CD4-positive, alpha-beta T cell treated with Interleukin-1 beta for 1 hour (primary cell): Measurements from ENCODE around the gene PPDPF.
A peak's percentile ranks its signal among the peaks of the same experiment; 100 is the strongest.
"Not testable (repeated sequence)": the region's sequence is repeated elsewhere in the genome, so short reads cannot be mapped to it uniquely, and the experiment has no call there.

Experiments
- DNase-seq, 2 donors: peaks; one replicate each; pipeline ENCODE4 v3.0.0-alpha.2; 2020 to 2022

Gene PPDPF

GRCh38 chr20:63566395-63567135 lies 46.0 kb downstream of the PPDPF start:
- no peak for DNase-seq

DNA sequence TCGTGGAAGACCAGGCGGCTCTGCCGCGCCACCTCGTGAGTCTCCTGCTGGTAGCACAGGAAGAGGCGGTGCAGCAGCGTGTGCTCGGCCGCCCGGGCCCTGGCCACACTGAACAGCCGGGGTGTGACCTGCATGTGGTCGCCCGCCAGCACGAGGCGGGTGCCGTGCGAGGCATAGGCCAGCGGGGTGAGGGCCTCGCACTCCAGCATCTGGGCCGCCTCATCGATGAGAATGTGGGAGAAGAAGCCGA lies 46.5 kb downstream of the PPDPF start:
- peak in 1 of 2 donors; percentile 35 for DNase-seq

GRCh38 chr20:63567386-63568169 lies 47.0 kb downstream of the PPDPF start:
- DNase-seq = peak; percentile 71 to 76

DNA sequence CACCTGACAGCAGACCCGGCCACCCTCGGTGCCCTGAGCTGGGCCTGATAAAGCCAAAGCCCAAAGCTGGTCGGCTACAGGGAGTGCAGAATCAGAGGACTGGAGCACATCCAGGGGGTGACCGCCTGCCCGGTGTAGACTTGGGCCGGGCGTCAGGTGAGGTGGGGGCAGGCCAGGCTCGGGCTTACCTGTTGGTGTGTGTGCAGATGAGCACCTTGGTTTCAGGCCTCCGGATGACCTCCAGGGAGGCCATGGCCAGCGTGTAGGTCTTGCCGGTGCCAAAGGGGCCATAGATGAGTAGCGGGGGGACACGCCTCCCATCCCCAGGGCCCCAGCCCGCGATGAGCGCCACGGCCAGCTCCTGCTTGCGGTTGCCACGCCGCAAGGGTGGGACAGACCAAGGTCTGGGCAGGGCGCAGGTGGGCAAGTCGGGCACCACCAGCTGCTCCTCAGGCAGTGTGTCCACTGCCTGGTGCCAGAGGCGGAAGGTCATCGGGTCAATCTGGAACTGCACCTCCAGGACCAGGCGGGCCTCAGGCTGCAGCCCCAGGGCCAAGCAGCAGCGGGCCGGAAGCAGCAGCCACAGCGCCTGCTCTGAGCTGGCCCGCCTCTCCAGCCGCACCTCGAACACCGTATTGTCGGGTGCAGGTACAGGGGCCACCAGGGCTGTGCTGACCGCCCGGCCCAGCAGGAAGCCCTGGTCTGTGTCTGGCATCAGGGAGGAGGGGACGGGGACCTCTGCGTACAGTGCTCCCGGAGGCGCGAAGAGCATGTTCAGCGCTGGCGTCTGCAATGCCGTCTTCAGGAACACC lies 47.8 kb downstream of the PPDPF start:
- DNase-seq = no peak

DNA sequence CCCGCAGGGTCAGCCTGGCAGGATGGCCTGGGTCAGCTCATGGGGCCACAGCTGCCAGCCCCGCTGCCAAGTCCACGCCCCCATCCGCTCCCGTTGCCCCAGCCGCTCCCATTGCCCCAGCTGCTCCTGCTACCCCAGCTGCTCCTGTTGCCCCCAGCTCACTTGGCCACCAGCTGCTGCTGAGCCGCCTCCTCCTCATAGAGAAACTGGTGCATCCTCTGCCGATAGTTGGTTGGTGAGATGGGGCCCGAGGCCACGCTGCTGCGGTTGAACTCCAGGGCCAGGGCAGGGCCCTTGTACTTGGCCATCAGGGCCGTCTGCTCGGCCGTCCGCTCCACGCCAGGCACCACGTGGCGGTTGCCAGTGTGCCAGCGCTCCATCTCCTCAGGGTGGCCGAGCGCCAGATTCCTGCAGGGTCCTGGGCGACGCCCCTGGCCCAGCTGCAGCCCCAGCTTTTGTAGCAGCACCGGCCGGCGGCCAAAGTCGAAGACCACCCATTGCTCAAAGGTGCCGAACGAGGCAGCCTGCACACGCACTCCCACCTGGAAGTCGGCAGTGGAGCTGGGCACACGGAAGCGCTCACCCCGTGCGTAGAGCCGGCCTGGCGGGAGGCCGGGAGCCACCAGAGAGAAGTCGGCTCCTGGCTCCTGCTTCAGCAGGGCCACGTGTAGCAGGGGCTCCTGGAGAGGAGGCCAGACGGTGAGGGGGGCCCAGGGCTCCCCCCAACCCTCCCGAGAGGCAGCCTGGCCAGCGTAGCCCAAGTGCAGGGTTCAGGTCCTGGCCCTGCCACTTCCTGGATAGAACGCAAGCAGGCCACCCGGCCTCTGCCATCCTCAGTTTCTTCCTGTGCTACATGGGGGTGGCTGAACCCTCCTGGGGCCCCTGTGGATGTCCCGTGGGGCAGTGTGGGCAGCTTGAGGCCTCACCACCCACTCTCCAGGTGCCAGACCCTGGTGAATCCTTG lies 48.7 kb downstream of the PPDPF start:
- DNase-seq = no peak

DNA sequence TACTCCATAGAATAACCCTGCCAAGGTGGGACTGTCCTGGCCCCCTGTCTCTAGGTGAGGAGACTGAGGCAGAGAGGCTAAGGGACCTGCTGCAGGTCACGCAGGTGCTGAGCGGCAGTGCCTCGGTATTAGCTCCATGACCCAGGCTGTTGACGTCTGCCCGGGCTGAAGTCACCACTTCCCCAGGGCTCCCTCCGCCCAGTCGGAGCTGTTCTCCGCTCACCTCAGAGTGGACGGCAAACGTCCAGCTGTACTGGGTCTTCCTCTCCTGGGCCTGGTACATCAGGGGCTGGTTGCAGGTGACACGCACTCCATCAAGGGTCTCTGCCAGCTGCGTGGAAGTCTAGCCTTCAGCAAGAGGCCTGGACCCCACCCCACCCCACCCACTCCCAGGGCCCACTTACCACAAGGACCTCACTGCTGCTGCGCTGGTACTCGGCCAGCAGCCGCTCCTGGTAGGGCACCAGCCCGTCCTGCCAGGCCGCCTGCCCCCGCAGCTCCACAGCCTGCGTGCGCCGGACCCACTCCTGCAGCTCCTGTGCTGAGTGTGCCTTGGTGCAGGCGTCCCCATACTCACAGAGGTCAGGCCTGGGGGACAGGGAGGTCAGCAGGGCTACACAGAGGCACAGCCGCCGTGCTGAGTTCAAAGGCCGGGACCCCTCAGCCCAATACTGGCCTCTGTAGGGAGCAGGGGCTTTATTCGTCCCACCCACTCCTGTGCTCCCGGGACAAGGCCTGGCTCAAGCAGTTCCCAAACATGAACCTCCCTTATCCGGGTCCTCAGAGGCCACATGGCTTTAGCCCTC lies 49.9 kb downstream of the PPDPF start:
- no peak for DNase-seq

DNA sequence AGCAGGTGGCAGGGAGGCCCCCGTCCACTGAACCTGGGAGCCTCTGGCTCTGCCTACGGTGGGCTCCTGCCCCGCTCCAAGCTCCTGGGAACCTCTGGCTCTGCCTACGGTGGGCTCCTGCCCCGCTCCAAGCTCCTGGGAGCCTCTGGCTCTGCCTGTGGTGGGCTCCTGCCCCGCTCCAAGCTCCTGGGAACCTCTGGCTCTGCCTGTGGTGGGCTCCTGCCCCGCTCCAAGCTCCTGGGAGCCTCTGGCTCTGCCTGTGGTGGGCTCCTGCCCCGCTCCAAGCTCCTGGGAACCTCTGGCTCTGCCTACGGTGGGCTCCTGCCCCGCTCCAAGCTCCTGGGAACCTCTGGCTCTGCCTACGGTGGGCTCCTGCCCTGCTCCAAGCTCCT lies 50.5 kb downstream of the PPDPF start:
- not testable (repeated sequence) for DNase-seq
